ENCODE results near the gene EXOC6B.
"Not testable (repeated sequence)": the region's sequence is repeated elsewhere in the genome, so short reads cannot be mapped to it uniquely, and the experiment has no call there.

Gene EXOC6B

DNA sequence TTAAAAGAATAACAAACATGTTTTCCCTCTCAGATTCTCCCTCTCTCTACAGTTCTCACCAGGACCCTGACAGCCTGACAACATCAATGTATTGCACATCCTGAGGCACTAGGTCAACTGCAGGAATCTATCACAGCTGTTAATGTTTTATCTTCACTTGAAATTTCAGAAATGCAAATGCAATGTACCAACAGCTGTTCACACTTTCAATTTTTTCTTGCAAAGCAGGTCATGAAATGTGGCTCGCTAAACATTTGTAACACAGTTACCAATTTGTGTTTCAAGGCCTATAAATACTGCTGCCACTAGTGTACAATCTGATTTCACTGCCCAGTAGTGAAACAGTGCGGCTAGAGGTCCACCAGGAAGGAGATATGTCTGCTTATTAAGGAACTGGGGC is 147.8 kb downstream of the EXOC6B start:
- DNase-seq (ENCODE audit: low spot score): no peak

DNA sequence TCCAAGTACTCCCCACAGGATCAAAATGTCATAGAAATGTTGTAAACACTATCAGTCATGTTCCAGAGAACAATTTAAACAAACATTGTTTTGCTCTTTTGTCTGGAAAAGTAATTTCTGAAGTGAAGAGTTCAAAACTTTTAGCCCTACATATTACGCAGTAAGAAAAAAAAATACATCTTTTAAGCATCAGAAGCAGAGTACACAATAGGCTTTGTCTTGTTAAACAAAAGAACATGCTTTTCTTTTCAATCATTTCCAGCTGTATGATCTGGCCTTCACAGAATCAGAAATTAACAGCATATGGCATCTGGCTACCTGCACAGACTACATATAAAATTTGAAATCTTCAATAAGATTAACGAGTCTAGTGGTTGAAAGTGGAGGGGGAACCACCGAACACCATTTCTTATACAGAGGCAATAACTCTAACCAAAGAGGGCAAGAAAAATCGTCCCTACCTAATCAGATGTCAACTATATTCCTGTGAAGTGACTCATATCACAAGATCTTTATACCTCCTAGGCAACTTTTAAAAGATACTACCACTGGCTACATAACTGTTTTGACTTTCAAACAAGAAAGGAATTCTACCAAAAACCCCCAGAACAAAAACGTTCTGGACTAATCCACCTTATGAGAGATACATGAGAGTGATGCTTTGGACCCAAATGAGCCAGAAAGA is 149.3 kb downstream of the EXOC6B start:
- no peak for DNase-seq (ENCODE audit: low spot score)

DNA sequence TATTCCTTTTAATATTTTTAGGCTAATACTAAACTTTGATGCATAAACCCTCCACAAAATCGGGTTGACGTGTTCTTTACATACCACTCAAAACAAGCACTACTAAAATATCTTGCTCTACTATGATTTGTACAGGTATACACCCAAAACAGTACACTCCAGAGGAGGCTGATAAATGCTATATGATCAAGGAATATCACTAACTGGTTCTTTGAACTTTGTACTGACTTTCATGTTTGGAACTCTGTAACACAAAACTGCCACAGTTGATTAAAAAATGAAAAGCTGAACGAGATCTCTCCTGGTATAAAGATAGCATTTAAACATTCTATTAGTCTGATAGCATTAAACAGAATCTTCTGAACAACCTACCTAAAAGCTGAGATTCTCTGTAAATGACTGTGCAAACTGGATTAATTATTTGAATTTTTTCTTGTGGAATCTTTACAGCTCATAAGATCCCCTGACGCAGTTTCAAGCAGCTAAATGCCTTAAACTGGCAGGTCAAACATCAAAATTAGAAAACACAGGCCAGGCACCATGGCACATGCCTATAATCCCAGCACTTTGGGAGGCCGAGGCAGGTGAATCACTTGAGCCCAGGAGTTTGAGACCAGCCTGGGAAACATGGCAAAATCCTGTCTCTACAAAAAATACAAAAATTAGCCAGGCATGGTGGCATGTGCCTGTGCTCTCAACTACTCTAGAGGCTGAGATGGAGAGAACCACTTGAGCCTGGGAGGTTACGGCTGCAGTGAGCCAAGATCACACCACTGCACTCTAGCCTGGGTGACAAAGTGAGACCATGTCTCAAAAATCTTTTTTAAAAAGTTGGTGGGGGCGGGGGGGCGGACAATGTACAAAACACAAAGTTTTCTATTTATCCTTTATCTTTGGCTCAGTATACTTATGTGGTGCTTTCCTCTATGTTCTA is 150.6 kb downstream of the EXOC6B start:
- no peak for DNase-seq (ENCODE audit: low spot score)

- no peak for DNase-seq (ENCODE audit: low spot score)
These were observed 152.6 kb downstream of the EXOC6B start for GRCh38 chr2:72673279-72673678.

DNA sequence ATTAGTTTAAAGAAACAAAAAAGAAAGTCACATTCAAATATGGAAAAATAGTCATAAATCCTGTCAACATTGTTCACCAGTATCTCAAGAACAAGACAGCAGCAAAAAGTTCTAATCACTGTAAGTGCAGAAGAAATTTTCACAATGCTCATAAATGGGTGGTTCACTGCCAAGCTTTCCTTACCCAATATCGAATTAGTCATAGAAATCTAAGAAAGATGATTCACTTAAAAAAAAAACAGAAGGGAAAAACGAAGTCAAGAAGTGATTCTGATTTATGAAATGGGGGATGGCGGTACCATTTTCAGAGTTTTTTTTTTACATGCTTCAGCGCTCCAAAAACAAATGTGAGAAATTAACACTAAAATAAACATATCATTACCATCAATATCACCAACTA is 156.7 kb downstream of the EXOC6B start:
- no peak for DNase-seq (ENCODE audit: low spot score)

GRCh38 chr2:72668647-72669046 is 157.2 kb downstream of the EXOC6B start:
- no peak for DNase-seq (ENCODE audit: low spot score)

DNA sequence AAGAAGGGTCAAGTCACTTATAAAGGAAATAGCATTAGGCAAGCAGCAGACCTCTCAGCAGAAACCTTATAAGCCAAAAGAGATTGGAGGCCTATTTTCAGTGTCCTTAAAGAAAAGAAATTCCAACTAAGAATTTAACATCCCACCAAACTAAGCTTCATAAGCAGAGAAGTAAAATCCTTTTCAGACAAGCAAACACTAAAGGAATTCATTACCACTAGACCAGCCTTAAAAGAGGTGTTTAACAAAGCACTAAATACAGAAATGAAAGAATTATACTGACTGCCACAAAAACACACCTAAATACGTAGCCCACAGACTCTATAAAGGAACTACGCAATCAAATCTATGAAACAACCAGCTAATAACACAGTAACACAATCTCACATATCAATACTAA is 160.4 kb downstream of the EXOC6B start:
- no peak for DNase-seq (ENCODE audit: low spot score)

- no peak for DNase-seq (ENCODE audit: low spot score)
These were observed 163.8 kb downstream of the EXOC6B start for GRCh38 chr2:72661985-72662384.

DNA sequence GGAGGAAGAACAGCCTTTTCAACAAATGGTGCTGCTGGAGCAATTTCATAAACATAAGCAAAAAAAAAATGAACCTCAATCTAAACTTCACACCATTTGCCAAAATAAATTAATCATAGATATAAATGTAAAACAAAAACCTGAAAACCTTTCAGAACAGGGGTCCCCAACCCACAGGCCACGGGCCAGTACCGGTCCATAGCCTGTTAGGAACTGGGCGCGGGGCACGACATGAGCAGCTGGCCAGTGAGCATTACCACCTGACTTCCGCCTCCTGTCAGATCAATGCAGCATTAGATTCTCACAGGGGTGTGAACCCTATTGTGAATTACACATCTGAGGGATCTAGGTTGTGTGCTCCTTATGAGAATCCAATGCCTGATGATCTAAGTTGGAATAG is 176.0 kb downstream of the EXOC6B start:
- no peak for DNase-seq (ENCODE audit: low spot score)

DNA sequence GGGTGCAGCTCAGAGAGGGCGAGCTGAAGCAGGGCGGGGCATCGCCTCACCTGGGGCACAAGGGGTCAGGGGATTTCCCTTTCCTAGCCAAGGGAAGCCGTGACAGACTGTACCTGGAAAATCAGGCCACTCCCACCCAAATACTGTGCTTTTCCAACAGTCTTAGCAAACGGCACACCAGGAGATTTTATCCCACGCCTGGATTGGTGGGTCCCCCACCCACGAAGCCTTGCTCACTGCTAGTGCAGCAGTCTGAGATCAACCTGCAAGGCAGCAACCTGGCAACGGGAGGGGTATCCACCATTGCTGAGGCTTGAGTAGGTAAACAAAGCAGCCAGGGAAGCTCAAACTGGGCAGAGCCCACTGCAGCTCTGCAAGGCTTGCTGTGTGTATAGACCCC is 184.6 kb downstream of the EXOC6B start:
- not testable (repeated sequence) for DNase-seq (ENCODE audit: low spot score)

DNA sequence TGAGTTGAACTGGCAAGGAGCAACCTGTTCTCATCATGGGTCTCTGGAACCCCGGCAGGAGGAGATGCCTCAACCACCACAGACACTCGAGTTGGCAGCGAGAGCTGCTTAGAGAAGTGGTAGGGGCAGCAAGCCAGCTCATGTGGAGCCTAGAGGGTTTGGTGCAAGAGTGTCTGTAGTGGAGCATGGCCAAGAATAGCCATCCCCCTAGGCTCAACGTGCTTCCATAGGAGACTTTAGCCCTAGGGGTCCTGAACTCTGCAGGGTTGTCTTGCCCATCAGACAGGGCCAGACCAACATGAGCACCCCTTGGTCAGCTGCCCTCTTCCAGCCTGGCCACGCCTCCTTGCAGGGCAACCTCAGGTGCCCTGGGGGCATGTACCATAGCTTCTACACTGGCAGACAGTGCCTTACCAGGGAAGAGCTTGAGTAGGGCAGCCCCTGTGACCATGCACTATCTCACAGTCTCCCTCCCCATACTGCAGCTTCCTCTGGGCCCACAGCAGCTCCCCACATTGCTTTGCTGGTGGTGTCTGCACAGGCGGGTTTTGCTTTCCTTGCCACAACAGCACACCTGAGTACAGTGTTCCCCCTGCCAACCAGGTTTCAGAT is 187.1 kb downstream of the EXOC6B start:
- DNase-seq (ENCODE audit: low spot score): no peak

DNA sequence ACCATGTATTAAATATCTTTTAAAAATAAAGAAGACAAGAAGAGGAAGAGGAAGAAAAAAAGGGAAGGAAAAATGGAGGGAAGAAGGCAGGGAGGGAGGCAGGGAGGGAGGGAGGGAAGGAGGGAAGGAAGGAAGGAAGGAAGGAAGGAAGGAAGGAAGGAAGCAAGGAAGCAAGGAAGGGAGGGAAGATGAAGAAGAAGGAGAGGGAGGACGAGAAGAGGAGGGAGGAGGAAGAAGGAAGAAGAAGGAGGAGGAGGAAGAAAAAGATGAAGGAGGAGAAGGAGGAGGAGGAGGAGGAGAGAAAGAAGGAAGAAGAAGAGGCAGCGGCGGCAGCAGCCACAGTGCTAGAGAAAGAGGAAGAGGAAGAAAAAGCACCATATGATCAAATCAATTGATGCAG is 189.6 kb downstream of the EXOC6B start:
- DNase-seq (ENCODE audit: low spot score): no peak

- no peak for DNase-seq (ENCODE audit: low spot score)
These were observed 195.1 kb downstream of the EXOC6B start for GRCh38 chr2:72630767-72631166.

DNA sequence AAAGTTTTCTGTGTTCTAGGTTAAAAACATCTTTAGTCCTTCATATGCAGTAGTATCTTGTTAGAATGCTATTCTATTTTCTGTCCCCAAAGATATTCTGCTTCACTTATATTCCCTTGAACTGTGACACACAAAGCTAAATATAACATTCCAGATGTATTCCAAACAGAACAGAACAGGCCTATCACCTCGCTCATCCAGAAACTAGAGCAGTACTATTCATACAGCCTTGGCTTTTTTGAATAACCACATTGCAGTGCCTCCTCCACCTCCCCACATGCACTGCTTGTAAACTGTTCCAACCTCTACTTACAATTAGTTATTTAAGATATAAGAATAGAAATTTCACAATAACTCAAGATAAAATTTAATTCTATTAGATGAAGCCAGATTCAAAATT is 196.8 kb downstream of the EXOC6B start:
- DNase-seq (ENCODE audit: low spot score): no peak

GRCh38 chr2:72627083-72627482 is 198.8 kb downstream of the EXOC6B start:
- DNase-seq (ENCODE audit: low spot score): no peak

DNA sequence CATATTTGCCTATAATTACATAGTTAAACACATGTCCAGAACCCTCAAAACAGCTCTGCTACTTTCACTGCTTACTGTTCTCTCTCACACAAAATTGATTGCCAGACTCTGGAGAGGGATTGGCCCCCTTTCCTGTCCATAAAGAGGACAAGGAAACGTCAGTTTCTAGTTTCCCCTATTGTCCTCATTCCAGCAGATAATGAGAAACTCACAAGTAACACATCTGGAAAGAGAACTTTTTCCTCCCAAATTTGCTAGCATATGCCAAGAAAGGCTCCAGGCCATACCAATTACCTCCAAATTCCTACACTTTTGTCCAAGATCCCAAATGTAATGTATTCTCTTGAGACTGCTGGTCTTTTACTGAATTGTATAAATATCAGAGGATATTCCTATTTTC is 200.5 kb downstream of the EXOC6B start:
- no peak for DNase-seq (ENCODE audit: low spot score)

- no peak for DNase-seq (ENCODE audit: low spot score)
These were observed 202.4 kb downstream of the EXOC6B start for GRCh38 chr2:72623481-72623880.

DNA sequence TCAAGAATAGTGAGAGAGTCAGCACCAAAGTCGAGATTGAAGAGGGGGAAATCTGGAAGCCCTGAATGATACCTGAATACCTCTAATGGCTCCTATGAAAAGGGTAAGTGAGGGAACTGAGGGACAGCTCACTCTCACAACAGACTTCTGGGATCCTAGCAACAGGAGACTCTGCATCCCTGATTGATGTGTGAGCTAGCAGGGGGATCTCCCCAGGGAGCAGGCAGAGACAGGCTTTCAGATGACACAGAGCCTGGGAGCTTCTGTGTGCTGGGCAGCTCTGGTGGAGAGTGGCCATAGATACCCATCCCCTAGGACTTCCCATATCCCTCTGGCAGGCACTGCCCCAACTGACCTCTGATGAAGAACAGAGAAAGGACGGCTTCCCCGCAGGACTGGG is 206.2 kb downstream of the EXOC6B start:
- no peak for DNase-seq (ENCODE audit: low spot score)

DNA sequence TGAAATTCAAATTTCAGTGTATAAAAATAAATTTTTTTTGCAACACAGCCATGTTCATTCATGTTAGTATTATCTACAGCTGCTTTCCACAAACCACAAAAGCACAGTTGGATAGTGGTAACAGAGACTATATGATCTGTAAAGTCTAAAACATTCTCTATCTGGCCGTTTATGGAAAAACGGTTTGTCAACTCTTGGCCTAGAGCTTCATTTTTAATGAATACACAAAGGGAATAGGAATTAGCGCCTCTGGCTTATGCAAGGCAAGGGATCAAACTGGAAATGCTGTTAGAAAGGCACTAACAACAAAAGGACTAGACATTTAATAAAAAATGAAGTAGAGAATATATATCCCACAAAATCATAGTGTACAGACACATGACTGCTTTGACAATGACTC is 211.9 kb downstream of the EXOC6B start:
- DNase-seq (ENCODE audit: low spot score): no peak

DNA sequence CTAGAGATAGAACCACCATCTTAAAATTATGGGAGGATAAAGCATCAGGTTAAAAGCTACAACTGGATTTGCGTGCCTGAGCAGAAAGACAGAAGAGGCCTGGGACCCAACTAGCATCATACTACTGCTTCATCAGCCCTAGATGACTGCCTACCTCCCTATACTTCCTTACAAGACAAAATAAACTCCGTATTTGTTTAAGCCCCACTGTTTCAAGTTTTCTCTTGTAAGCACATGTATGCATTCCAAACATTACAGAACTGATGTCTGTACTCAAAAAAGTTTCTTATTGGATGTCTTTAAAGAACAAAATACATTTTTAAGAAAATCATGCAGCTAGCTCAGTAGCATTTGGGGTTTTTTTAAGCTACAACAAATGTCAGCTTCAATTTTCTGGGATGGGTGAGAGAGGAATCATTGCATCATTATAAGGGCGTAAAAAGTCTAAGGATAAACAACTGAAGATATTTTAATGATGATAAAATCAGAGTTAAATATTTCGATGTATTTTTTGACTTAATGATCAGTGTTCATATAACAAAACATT is 213.1 kb downstream of the EXOC6B start:
- no peak for DNase-seq (ENCODE audit: low spot score)

DNA sequence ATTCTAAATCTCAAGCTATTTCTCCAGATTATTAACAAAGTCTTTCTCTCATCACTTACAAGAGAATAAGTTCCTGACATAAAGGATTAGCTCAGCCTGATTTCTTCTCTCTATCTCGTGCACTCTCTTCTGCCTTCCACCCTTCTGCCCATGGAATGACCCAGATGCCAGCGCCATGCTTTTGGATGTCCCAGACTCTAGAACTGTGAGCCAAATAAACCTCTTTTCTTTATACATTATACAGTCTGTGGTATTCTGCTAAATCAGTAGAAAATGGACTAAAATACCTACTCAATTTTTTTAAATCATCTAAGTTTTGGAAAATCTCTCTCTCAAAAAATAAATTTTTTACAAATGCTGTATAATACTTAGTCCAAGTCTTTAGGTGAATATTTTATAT is 218.6 kb downstream of the EXOC6B start:
- no peak for DNase-seq (ENCODE audit: low spot score)

- DNase-seq (ENCODE audit: low spot score): peak; percentile 27
These were observed 219.9 kb downstream of the EXOC6B start for GRCh38 chr2:72605836-72606442.

All from hematopoietic multipotent progenitor cell treated with erythropoietin and hydrocortisone succinate and interleukin-3 and kit ligand, for 17 days (in vitro differentiated cells).